Measurements from ENCODE around the gene TRNT1. TPM values are rescaled to one million over a fixed set of nuclear protein-coding genes. Genes with fewer than 3 reads are reported as not detected.

The TRNT1 gene
- total and polyA plus RNA-seq, 10 donors = 10.0 to 43.8 (median 28.8) TPM

DNA sequence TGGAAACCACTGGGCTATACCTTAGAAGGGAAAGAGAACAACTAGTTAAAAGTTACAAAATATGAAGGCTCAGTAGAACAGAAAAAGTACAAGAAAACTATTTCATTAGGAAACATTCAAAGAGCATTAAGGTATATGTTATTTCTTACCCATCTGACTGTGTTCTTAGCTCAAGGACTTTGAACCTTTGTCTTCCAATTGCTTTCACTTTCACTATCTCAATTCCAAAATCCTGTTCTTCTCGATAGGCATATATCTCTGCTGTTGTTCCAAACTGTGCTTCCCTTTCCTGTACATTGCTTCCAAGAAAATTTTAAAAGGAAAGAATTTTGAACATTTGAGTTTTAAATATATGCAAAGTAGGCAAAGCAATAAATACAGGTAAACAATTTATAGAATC lies 45.9 kb downstream of the TRNT1 start:
- intact Hi-C loops (cut with DNase I; ENCODE audit: low total_unique reads) = no loop called here
- H3K4me3 ChIP-seq = peak overlapping the region in 7 of 8 donors; percentile 7 to 56 (median 17)
- WGBS, 5 donors = 2 to 10% (median 4%) methylated on average over 1 of the region's 1 CpG

DNA sequence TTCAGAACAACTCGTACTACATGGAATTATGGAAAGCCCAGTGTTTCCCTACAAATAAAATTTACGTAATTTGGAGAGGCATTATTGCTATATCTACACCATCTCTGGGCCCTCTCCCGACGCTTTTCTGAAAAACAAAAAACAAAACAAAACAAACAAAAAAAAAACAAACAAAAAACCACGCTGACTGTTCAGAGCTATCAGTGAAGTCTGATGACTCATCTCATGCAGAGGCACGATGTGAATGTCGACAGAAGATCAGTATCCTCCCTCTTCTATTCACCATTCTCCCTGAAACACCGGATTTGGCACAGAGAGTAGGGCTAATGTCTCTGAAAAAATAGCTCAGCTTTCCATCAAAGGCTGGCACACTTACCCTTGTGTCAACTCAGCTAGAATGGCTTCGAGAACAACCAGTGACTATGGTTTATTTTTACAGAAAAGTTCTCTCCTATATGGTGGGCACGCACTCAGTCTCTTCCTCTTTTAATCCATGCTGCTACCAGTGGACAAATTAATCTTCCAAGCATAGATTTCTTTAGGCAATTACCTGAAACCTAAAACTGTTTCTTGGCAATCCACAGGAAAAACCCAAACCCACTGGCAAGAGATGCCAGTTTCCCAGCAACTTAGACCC lies 51.2 kb downstream of the TRNT1 start:
- no peaks in the 10 kb centered on the region for H3K9me3 ChIP-seq
- 49 to 58% (median 52%) methylated on average over 10 of the region's 10 CpGs for WGBS, 5 donors
- DNase-seq = no peak
- peak overlapping the region in 5 of 8 donors; percentile 14 to 92 (median 91) for H3K27ac ChIP-seq
- H3K27me3 ChIP-seq (replicated peaks in 1 of 7) = no peaks in the 10 kb centered on the region
- TF ChIP-seq, protein P1, sequence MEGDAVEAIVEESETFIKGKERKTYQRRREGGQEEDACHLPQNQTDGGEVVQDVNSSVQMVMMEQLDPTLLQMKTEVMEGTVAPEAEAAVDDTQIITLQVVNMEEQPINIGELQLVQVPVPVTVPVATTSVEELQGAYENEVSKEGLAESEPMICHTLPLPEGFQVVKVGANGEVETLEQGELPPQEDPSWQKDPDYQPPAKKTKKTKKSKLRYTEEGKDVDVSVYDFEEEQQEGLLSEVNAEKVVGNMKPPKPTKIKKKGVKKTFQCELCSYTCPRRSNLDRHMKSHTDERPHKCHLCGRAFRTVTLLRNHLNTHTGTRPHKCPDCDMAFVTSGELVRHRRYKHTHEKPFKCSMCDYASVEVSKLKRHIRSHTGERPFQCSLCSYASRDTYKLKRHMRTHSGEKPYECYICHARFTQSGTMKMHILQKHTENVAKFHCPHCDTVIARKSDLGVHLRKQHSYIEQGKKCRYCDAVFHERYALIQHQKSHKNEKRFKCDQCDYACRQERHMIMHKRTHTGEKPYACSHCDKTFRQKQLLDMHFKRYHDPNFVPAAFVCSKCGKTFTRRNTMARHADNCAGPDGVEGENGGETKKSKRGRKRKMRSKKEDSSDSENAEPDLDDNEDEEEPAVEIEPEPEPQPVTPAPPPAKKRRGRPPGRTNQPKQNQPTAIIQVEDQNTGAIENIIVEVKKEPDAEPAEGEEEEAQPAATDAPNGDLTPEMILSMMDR (IDR thresholded peaks at IDR 0.05 in 8 of 11, conservative IDR thresholded peaks at IDR 0.05 in 3 of 11) = no peak
- TF ChIP-seq POLR2A (IDR thresholded peaks at IDR 0.05) = no peak
- no peak for TF ChIP-seq POLR2AphosphoS5 (IDR thresholded peaks at IDR 0.05)
- intact Hi-C loops (cut with DNase I; ENCODE audit: low total_unique reads) = no loop called here
- H3K36me3 ChIP-seq = peaks cover 0 to 35% (median 19%) of the 10 kb centered on the region in 6 donors
- H3K4me1 ChIP-seq = peaks cover 42 to 69% (median 64%) of the 10 kb centered on the region in 6 donors
- peak overlapping the region in 7 of 8 donors; percentile 92 to 100 (median 96) for H3K4me3 ChIP-seq

More for the DNA sequence above, 45.9 kb downstream of the TRNT1 start:
- Histone ChIP-seq H3K27me3 (replicated peaks in 1 of 7) (no peaks in the 10 kb centered on the region), H3K36me3 (peaks cover 0 to 89% (median 57%) of the 10 kb centered on the region in 6 donors), H3K4me1 (peaks cover 49 to 88% (median 68%) of the 10 kb centered on the region in 6 donors), H3K9me3 (no peaks in the 10 kb centered on the region), H3K27ac (peak overlapping the region; percentile 75 to 91 (median 88))
- no peak for TF ChIP-seq POLR2A (IDR thresholded peaks at IDR 0.05)
- TF ChIP-seq, protein P1 (IDR thresholded peaks at IDR 0.05 in 8 of 11, conservative IDR thresholded peaks at IDR 0.05 in 3 of 11) = no peak
- no peak for TF ChIP-seq POLR2AphosphoS5 (IDR thresholded peaks at IDR 0.05)
- DNase-seq = no peak

DNA sequence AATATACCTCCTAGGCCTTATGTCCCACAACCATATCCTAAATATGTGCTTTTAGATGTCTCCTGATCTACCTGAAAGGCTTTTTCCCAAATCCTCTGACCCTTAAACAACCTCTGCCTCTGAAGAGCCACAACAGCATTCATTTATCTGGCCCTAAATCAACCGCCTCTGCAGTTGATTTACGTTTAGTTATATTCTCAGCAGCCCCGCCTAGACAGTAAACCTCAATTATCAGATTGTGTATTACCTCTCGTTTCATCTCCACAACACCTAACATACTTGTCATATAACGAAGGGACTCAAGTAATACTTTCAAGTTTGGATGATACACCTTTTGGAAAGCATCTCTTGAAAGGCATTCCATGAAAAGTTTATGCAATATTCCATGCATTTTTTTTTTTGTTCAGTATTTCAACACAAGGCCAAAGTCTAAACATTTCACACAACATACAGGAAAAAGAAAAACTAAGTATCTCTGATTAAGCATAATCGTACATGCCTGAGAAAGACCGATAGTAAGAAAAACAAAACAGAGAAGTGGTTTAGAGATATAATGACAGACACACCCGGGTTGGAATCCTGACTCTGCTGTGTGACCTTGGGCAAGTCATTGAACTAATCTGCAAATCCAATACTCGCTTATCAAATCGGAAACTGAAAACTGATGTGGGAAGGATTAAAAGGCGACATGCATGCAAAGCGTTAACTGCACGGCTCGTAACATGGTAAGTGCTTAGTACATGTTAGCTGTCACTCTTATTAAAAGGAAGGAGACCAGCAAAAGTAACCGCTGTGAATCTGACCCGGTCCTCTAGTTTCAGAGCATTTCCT lies 52.0 kb downstream of the TRNT1 start:
- DNase-seq = no peak
- Histone ChIP-seq H3K36me3 (peaks cover 0 to 28% (median 13%) of the 10 kb centered on the region in 6 donors), H3K9me3 (no peaks in the 10 kb centered on the region), H3K27me3 (replicated peaks in 1 of 7) (no peaks in the 10 kb centered on the region), H3K27ac (peak overlapping the region; percentile 39 to 92 (median 88)), H3K4me1 (peaks cover 36 to 62% (median 57%) of the 10 kb centered on the region in 6 donors), H3K4me3 (peak overlapping the region; percentile 92 to 100 (median 96))
- WGBS, 5 donors = 15 to 19% (median 17%) methylated on average over 16 of the region's 16 CpGs
- TF ChIP-seq POLR2AphosphoS5 (IDR thresholded peaks at IDR 0.05) (no peak), POLR2A (IDR thresholded peaks at IDR 0.05) (no peak)
- TF ChIP-seq, protein P1 (IDR thresholded peaks at IDR 0.05 in 8 of 11, conservative IDR thresholded peaks at IDR 0.05 in 3 of 11) = no peak
- intact Hi-C loops (cut with DNase I; ENCODE audit: low total_unique reads) = no loop called here
